H9 (cell line): ENCODE data around the gene ARPC2. TPM values are rescaled to one million over a fixed set of nuclear protein-coding genes. Genes with fewer than 3 reads are reported as not detected.

ENCODE experiments used
- DNase-seq: peaks from one replicate; pipeline ENCODE4 v3.0.0-alpha.2; 2017
- H2AFZ ChIP-seq: one replicate; pipeline ENCODE4 v1.6.1; 2013; ENCODE audit warnings: mild to moderate bottlenecking, low read length, control low read depth, moderate library complexity
- H2AK5ac ChIP-seq: 2 replicates; pipeline ENCODE4 v1.6.1; 2013; ENCODE audit warnings: low read length, control low read depth, mixed read lengths; ENCODE audit not compliant: insufficient read length
- H2BK120ac ChIP-seq: one replicate; pipeline ENCODE4 v1.6.1; 2013; ENCODE audit warnings: low read depth, mild to moderate bottlenecking, low read length, control low read depth, inconsistent platforms; ENCODE audit not compliant: poor library complexity, severe bottlenecking
- H2BK12ac ChIP-seq: 2 replicates; pipeline ENCODE4 v1.6.1; 2013; ENCODE audit warnings: low read length, control low read depth, mixed read lengths, low read depth; ENCODE audit not compliant: insufficient read length
- H2BK15ac ChIP-seq: 2 replicates; pipeline ENCODE4 v1.6.1; 2013; ENCODE audit warnings: low read depth, low read length, control low read depth
- H2BK20ac ChIP-seq: one replicate; pipeline ENCODE4 v1.6.1; 2013; ENCODE audit warnings: low read depth, mild to moderate bottlenecking, low read length, control low read depth, inconsistent platforms; ENCODE audit not compliant: poor library complexity, severe bottlenecking
- H2BK5ac ChIP-seq: 2 replicates; pipeline ENCODE4 v1.6.1; 2013; ENCODE audit warnings: low read length, control low read depth, mixed read lengths; ENCODE audit not compliant: insufficient read length
- H3K14ac ChIP-seq: 2 replicates; pipeline ENCODE4 v1.6.1; 2013; ENCODE audit warnings: low read length, control low read depth; ENCODE audit not compliant: insufficient read depth
- H3K18ac ChIP-seq: 2 replicates; pipeline ENCODE4 v1.6.1; 2013; ENCODE audit warnings: low read depth, mild to moderate bottlenecking, mixed read lengths, low read length, control low read depth; ENCODE audit not compliant: insufficient read length
- H3K23ac ChIP-seq: 2 replicates; pipeline ENCODE4 v1.6.1; 2013; ENCODE audit warnings: low read length, control low read depth, mixed read lengths, low read depth; ENCODE audit not compliant: insufficient read length
- H3K23me2 ChIP-seq: 2 replicates; pipeline ENCODE4 v1.6.1; 2013; ENCODE audit warnings: low read depth, mild to moderate bottlenecking, mixed read lengths, low read length, control low read depth; ENCODE audit not compliant: insufficient read length, poor library complexity, severe bottlenecking
- H3K27ac ChIP-seq: 2 replicates; pipeline ENCODE4 v1.5.1; 2013; ENCODE audit warnings: low read length, control low read depth, mixed read lengths, low read depth; ENCODE audit not compliant: insufficient read length
- H3K27me3 ChIP-seq: 2 replicates; pipeline ENCODE4 v1.6.1; 2013; ENCODE audit warnings: low read length, control low read depth, inconsistent platforms; ENCODE audit not compliant: insufficient read depth
- H3K4ac ChIP-seq: 2 replicates; pipeline ENCODE4 v1.6.1; 2013; ENCODE audit warnings: low read depth, mild to moderate bottlenecking, control low read depth, inconsistent platforms, low read length, moderate library complexity
- H3K4me1 ChIP-seq: 2 replicates; pipeline ENCODE4 v1.6.1; 2013; ENCODE audit warnings: low read length, control low read depth, inconsistent platforms; ENCODE audit not compliant: insufficient read depth
- H3K4me2 ChIP-seq: 2 replicates; pipeline ENCODE4 v1.6.1; 2013; ENCODE audit warnings: low read length, control low read depth, mixed read lengths; ENCODE audit not compliant: insufficient read length, insufficient read depth
- H3K56ac ChIP-seq: 2 replicates; pipeline ENCODE4 v1.6.1; 2013; ENCODE audit warnings: low read depth, mild to moderate bottlenecking, mixed read lengths, low read length, control low read depth; ENCODE audit not compliant: insufficient read length
- H3K79me1 ChIP-seq: 2 replicates; pipeline ENCODE4 v1.6.1; 2013; ENCODE audit warnings: low read depth, mild to moderate bottlenecking, moderate library complexity, low read length, control low read depth, inconsistent platforms; ENCODE audit not compliant: insufficient read depth, poor library complexity, severe bottlenecking
- H3K79me2 ChIP-seq: 2 replicates; pipeline ENCODE4 v1.6.1; 2013; ENCODE audit warnings: low read length, control low read depth, inconsistent platforms; ENCODE audit not compliant: insufficient read depth
- H3K9ac ChIP-seq: 2 replicates; pipeline ENCODE4 v1.6.1; 2013; ENCODE audit warnings: low read length, control low read depth, mixed read lengths; ENCODE audit not compliant: insufficient read length; ENCODE audit errors: extremely low read depth
- H3K9me3 ChIP-seq: one replicate; pipeline ENCODE4 v1.6.1; 2013; ENCODE audit warnings: low read depth, low read length, inconsistent platforms; ENCODE audit not compliant: control insufficient read depth
- H3T11ph ChIP-seq: one replicate; pipeline ENCODE4 v1.6.1; 2013; ENCODE audit warnings: mild to moderate bottlenecking, low read length, control low read depth, inconsistent platforms
- H4K20me1 ChIP-seq: one replicate; pipeline ENCODE4 v1.6.1; 2013; ENCODE audit not compliant: control insufficient read depth, insufficient read length, insufficient read depth
- H4K5ac ChIP-seq: 2 replicates; pipeline ENCODE4 v1.6.1; 2013; ENCODE audit warnings: low read depth, mild to moderate bottlenecking, mixed read lengths, low read length, control low read depth; ENCODE audit not compliant: insufficient read length
- H4K8ac ChIP-seq: replicated peaks from 2 replicates; pipeline ENCODE4 v1.6.1; 2013; ENCODE audit warnings: low read length, control low read depth, mixed read lengths, low read depth; ENCODE audit not compliant: insufficient read length
- H4K91ac ChIP-seq: 2 replicates; pipeline ENCODE4 v1.6.1; 2013; ENCODE audit warnings: low read depth, mild to moderate bottlenecking, moderate library complexity, mixed read lengths, low read length, control low read depth; ENCODE audit not compliant: insufficient read length
- H3K27ac Mint-ChIP-seq, 3 experiments: 2 replicates in 2 of 3; 3 replicates in 1 of 3; pipeline ENCODE4 v1.8.0; 2020 to 2021; ENCODE audit warnings: mixed read lengths in 3 of 3, mild to moderate bottlenecking in 1 of 3, moderate library complexity in 1 of 3
- H3K27me3 Mint-ChIP-seq: 2 replicates; pipeline ENCODE4 v1.8.0; 2021; ENCODE audit warnings: low read depth, mild to moderate bottlenecking, moderate library complexity, mixed read lengths
- H3K36me3 Mint-ChIP-seq, 3 experiments: 2 replicates in 2 of 3; 3 replicates in 1 of 3; pipeline ENCODE4 v1.8.0; 2020 to 2021; ENCODE audit warnings: low read depth in 3 of 3, mixed read lengths in 3 of 3; ENCODE audit not compliant: insufficient read depth in 1 of 3
- H3K4me1 Mint-ChIP-seq, 2 experiments: 2 replicates each; pipeline ENCODE4 v1.8.0; 2020; ENCODE audit warnings: mixed read lengths in 2 of 2
- H3K4me3 Mint-ChIP-seq, 2 experiments: 2 replicates in 1 of 2; 3 replicates in 1 of 2; pipeline ENCODE4 v1.8.0; 2020 to 2021; ENCODE audit warnings: mild to moderate bottlenecking in 2 of 2, mixed read lengths in 2 of 2, moderate library complexity in 1 of 2
- H3K9me3 Mint-ChIP-seq, 2 experiments: 2 replicates in 1 of 2; 3 replicates in 1 of 2; pipeline ENCODE4 v1.8.0; 2020; ENCODE audit warnings: mild to moderate bottlenecking in 2 of 2, mixed read lengths in 2 of 2, moderate library complexity in 1 of 2
- CTCF ChIP-seq: fragments of 200-600 bp; sonication (generic); conservative IDR thresholded peaks from 3 replicates; pipeline ENCODE4 v1.8.0; 2021; ENCODE audit warnings: antibody characterized with exemption, mild to moderate bottlenecking
- WGBS: extraction: QIAGEN DNeasy Blood & Tissue Kit; methylation state at CpG from one replicate; pipeline ENCODE4 v1.1.7; 2013; ENCODE audit warnings: missing lambda C conversion rate, low lambda C conversion rate, mixed read lengths; ENCODE audit not compliant: insufficient read length; ENCODE audit errors: extremely low coverage; 5-methylcytosine and 5-hydroxymethylcytosine counted together
- total RNA-seq: library from RNA; stranded (reverse); gene quantifications from 2 replicates; pipeline ENCODE4 v1.2.1, GENCODE V29; 2021

Gene ARPC2
- total RNA-seq, 1 experiment from 2014 or later, result 197 TPM

DNA sequence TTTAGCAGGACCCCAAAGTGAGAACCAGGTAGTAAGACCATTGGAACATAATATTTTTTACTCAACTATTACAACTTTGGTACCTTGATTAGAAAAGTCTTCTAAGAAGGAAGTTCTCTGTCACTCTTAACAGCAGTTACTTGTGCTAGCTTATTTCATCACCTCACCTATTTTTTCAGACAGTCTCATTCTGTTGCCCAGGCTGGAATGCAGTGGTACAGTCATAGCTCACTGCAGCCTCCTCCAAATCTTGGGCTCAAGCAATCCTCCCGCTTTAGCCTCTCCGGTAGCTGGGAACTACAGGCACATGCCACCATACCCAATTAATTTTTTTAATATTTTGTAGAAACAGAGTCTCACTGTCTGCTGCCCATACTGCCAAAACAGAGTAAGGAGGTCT lies 18.0 kb downstream of the ARPC2 start:
- no peaks in the 10 kb centered on the region for H3K9me3 ChIP-seq
- no peak overlapping the region for H3K14ac ChIP-seq
- H2BK15ac ChIP-seq, result no peak overlapping the region
- H4K8ac ChIP-seq, result no peak overlapping the region
- Mint-ChIP-seq H3K36me3 (peaks cover 53 to 90% (median 84%) of the 10 kb centered on the region in 3 experiments), H3K4me1 (no peaks in the 10 kb centered on the region), H3K27ac (no peak overlapping the region), H3K9me3 (no peaks in the 10 kb centered on the region), H3K27me3 (no peaks in the 10 kb centered on the region), H3K4me3 (no peak overlapping the region)
- no peak overlapping the region for H3K4ac ChIP-seq
- H3K79me1 ChIP-seq, result no peaks in the 10 kb centered on the region
- H3K56ac ChIP-seq, result no peak overlapping the region
- no peak overlapping the region for H2BK12ac ChIP-seq
- H3K4me2 ChIP-seq, result no peak overlapping the region
- no peaks in the 10 kb centered on the region for H3K23me2 ChIP-seq
- no peak for DNase-seq
- H3K27me3 ChIP-seq, result no peaks in the 10 kb centered on the region
- H4K91ac ChIP-seq, result no peak overlapping the region
- TF ChIP-seq CTCF, result no peak
- H3K18ac ChIP-seq, result no peak overlapping the region
- no peak overlapping the region for H3K27ac ChIP-seq
- H2BK20ac ChIP-seq, result no peak overlapping the region
- no peak overlapping the region for H2BK120ac ChIP-seq
- H3K4me1 ChIP-seq, result no peaks in the 10 kb centered on the region
- no CpG with 5 or more reads among the region's 2 CpGs for WGBS
- H3K23ac ChIP-seq, result no peak overlapping the region
- H2AFZ ChIP-seq, result no peak overlapping the region
- H4K20me1 ChIP-seq, result no peaks in the 10 kb centered on the region
- H3T11ph ChIP-seq, result no peak overlapping the region
- H3K9ac ChIP-seq, result no peak overlapping the region
- H4K5ac ChIP-seq, result no peak overlapping the region
- H2AK5ac ChIP-seq, result no peak overlapping the region
- H3K79me2 ChIP-seq, result no peaks in the 10 kb centered on the region
- H2BK5ac ChIP-seq, result no peak overlapping the region
